DOHH2 (cell line): ENCODE data around the gene TLX3.

Experiments
- H3F3A ChIP-seq: fragments of 200-600 bp; sonication (generic), shearing (Covaris generic); 2 replicates; pipeline ENCODE4 v1.6.0; 2016; ENCODE audit warnings: antibody characterized with exemption, mild to moderate bottlenecking; ENCODE audit not compliant: control insufficient read depth, insufficient read depth
- H3K27ac ChIP-seq: fragments of 200-600 bp; sonication (generic); 2 replicates; pipeline ENCODE4 v1.5.1; 2014; ENCODE audit warnings: low read depth, mild to moderate bottlenecking, low read length, moderate library complexity
- H3K27me3 ChIP-seq: fragments of 200-600 bp; sonication (generic); 2 replicates; pipeline ENCODE4 v1.6.1; 2014; ENCODE audit warnings: mild to moderate bottlenecking, low read length, mixed read lengths; ENCODE audit not compliant: control insufficient read depth
- H3K36me3 ChIP-seq: fragments of 200-600 bp; sonication (generic); 2 replicates; pipeline ENCODE4 v1.6.1; 2014; ENCODE audit warnings: mild to moderate bottlenecking, low read length, moderate library complexity, mixed read lengths; ENCODE audit not compliant: control insufficient read depth
- H3K4me1 ChIP-seq: fragments of 200-600 bp; sonication (generic); 2 replicates; pipeline ENCODE4 v1.6.1; 2014; ENCODE audit warnings: mild to moderate bottlenecking, low read length, mixed read lengths; ENCODE audit not compliant: control insufficient read depth
- H3K4me2 ChIP-seq: fragments of 200-600 bp; sonication (generic); 2 replicates; pipeline ENCODE4 v1.6.0; 2014; ENCODE audit warnings: mild to moderate bottlenecking, low read length, moderate library complexity
- H3K4me3 ChIP-seq: fragments of 200-600 bp; sonication (generic); 2 replicates; pipeline ENCODE4 v1.5.1; 2014; ENCODE audit warnings: mild to moderate bottlenecking, low read length, mixed read lengths
- H3K79me2 ChIP-seq: fragments of 200-600 bp; sonication (generic); 2 replicates; pipeline ENCODE4 v1.6.1; 2014; ENCODE audit warnings: mild to moderate bottlenecking, low read length, mixed read lengths; ENCODE audit not compliant: control insufficient read depth
- H3K9me2 ChIP-seq: fragments of 200-600 bp; sonication (generic); replicated peaks from 2 replicates; pipeline ENCODE4 v1.6.1; 2014; ENCODE audit warnings: mild to moderate bottlenecking, low read length, mixed read lengths; ENCODE audit not compliant: control insufficient read depth
- H3K9me3 ChIP-seq: fragments of 200-600 bp; sonication (generic); 2 replicates; pipeline ENCODE4 v1.6.1; 2014; ENCODE audit warnings: antibody characterized with exemption, low read length, mixed read lengths; ENCODE audit not compliant: control insufficient read depth, insufficient read depth
- H4K20me1 ChIP-seq: fragments of 200-600 bp; sonication (generic); 2 replicates; pipeline ENCODE4 v1.6.0; 2014; ENCODE audit warnings: low read depth, mild to moderate bottlenecking, antibody characterized with exemption, low read length, moderate library complexity; ENCODE audit not compliant: control insufficient read depth, insufficient read depth
- EZH2phosphoT487 ChIP-seq: fragments of 200-600 bp; sonication (generic); IDR thresholded peaks from 2 replicates; pipeline ENCODE4 v1.6.1; 2017; ENCODE audit warnings: borderline replicate concordance, mild to moderate bottlenecking, antibody characterized with exemption, low read length, moderate library complexity, mixed read lengths
- TF ChIP-seq, protein P1 (sequence below): fragments of 200-600 bp; sonication (generic); IDR thresholded peaks from one replicate; pipeline ENCODE4 v1.5.1; 2014; ENCODE audit warnings: antibody characterized with exemption, mild to moderate bottlenecking, low read depth, low read length; ENCODE audit not compliant: poor library complexity, severe bottlenecking

The TLX3 gene

GRCh38 chr5:171272996-171273970, 35.8 kb upstream of the TLX3 start:
- Histone ChIP-seq H3K9me2 (no peaks in the 10 kb centered on the region), H3K27me3 (peaks cover 7% of the 10 kb centered on the region; the same call in 1 of the 2 replicates), H3K36me3 (no peaks in the 10 kb centered on the region), H3K27ac (no peak overlapping the region), H4K20me1 (no peaks in the 10 kb centered on the region), H3K4me1 (no peaks in the 10 kb centered on the region), H3K79me2 (no peaks in the 10 kb centered on the region), H3K4me3 (no peak overlapping the region), H3F3A (no peaks in the 10 kb centered on the region), H3K4me2 (no peak overlapping the region), H3K9me3 (no peaks in the 10 kb centered on the region)
- TF ChIP-seq EZH2phosphoT487: no peak
- TF ChIP-seq, protein P1, sequence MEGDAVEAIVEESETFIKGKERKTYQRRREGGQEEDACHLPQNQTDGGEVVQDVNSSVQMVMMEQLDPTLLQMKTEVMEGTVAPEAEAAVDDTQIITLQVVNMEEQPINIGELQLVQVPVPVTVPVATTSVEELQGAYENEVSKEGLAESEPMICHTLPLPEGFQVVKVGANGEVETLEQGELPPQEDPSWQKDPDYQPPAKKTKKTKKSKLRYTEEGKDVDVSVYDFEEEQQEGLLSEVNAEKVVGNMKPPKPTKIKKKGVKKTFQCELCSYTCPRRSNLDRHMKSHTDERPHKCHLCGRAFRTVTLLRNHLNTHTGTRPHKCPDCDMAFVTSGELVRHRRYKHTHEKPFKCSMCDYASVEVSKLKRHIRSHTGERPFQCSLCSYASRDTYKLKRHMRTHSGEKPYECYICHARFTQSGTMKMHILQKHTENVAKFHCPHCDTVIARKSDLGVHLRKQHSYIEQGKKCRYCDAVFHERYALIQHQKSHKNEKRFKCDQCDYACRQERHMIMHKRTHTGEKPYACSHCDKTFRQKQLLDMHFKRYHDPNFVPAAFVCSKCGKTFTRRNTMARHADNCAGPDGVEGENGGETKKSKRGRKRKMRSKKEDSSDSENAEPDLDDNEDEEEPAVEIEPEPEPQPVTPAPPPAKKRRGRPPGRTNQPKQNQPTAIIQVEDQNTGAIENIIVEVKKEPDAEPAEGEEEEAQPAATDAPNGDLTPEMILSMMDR: peak; percentile 45

DNA sequence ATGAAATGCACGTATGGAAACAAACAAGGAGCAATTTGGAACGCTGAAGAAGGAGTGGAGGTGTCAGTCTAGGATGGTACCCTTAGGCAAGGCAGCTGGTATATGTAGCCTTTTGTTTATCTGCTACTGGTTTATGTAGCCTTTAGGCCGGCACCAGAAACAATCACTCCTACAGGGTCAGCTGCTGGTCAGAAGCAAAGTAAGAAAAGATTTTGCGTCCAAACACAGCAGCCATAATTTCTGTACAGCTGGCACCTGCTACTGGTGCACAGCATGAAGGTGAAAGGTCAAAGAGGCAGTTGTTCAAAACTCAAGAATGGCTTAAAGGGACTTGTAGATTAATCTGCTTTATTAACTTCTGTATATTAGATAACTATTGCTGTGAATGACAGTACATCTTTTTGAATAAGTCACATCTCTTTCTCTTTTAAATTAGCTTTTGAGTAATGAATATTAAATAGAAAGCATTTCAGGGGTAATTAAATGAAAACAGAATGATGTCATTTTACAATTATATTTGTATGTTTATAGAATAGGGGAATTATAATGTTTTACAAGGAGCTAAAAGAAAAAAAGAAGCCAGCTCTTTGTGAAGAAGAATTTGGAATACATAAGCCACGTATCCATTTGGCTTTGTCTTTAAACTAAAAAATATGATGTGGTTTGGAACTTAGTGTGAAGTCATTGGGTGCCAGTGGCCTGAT, 33.1 kb upstream of the TLX3 start:
- Histone ChIP-seq H4K20me1 (no peaks in the 10 kb centered on the region), H3K79me2 (no peaks in the 10 kb centered on the region), H3K36me3 (no peaks in the 10 kb centered on the region), H3K4me2 (no peak overlapping the region), H3K9me3 (no peaks in the 10 kb centered on the region), H3K27ac (no peak overlapping the region), H3K4me1 (no peaks in the 10 kb centered on the region), H3K9me2 (no peaks in the 10 kb centered on the region), H3F3A (no peaks in the 10 kb centered on the region), H3K4me3 (no peak overlapping the region), H3K27me3 (peaks cover 7% of the 10 kb centered on the region; the same call in 1 of the 2 replicates)
- no peak for TF ChIP-seq EZH2phosphoT487
- TF ChIP-seq, protein P1: no peak

GRCh38 chr5:171283753-171284152, 25.3 kb upstream of the TLX3 start:
- Histone ChIP-seq H3K36me3 (no peaks in the 10 kb centered on the region), H3F3A (no peaks in the 10 kb centered on the region), H3K4me3 (no peak overlapping the region), H3K9me3 (no peaks in the 10 kb centered on the region), H3K79me2 (no peaks in the 10 kb centered on the region), H4K20me1 (no peaks in the 10 kb centered on the region), H3K4me2 (no peak overlapping the region), H3K9me2 (no peaks in the 10 kb centered on the region), H3K27ac (no peak overlapping the region), H3K27me3 (peaks cover 9% of the 10 kb centered on the region), H3K4me1 (no peaks in the 10 kb centered on the region)
- TF ChIP-seq EZH2phosphoT487: no peak
- TF ChIP-seq, protein P1: no peak
